Peyer's patch (tissue), 4 donors: Measurements from ENCODE around the gene EPB41L3.

ENCODE experiments used
- POLR2A ChIP-seq, 2 donors: fragments of 450-650 bp; IDR thresholded peaks; one replicate each; pipeline ENCODE4 v1.5.1; 2017; ENCODE audit warnings: antibody characterized with exemption in 2 of 2, mild to moderate bottlenecking in 2 of 2, moderate library complexity in 2 of 2
- TF ChIP-seq, protein P1 (sequence below), 6 experiments: fragments of 450-650 bp in 4 of 6; fragments of 200-600 bp in 2 of 6; sonication (generic) in 1 of 6; IDR thresholded peaks; one replicate each; pipeline ENCODE4 v1.5.1; 2017 to 2019; ENCODE audit warnings: antibody characterized with exemption in 6 of 6, mild to moderate bottlenecking in 3 of 6, moderate library complexity in 1 of 6

GRCh38 chr18:5510135-5510846 lies 33.5 kb downstream of the EPB41L3 start:
- TF ChIP-seq, protein P1, sequence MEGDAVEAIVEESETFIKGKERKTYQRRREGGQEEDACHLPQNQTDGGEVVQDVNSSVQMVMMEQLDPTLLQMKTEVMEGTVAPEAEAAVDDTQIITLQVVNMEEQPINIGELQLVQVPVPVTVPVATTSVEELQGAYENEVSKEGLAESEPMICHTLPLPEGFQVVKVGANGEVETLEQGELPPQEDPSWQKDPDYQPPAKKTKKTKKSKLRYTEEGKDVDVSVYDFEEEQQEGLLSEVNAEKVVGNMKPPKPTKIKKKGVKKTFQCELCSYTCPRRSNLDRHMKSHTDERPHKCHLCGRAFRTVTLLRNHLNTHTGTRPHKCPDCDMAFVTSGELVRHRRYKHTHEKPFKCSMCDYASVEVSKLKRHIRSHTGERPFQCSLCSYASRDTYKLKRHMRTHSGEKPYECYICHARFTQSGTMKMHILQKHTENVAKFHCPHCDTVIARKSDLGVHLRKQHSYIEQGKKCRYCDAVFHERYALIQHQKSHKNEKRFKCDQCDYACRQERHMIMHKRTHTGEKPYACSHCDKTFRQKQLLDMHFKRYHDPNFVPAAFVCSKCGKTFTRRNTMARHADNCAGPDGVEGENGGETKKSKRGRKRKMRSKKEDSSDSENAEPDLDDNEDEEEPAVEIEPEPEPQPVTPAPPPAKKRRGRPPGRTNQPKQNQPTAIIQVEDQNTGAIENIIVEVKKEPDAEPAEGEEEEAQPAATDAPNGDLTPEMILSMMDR (IDR thresholded peaks at IDR 0.05), result no peak
- no peak for TF ChIP-seq POLR2A (IDR thresholded peaks at IDR 0.05)
